A549 (cell line): ENCODE measurements around the gene POLR3GL. TPM values are rescaled to one million over a fixed set of nuclear protein-coding genes. Genes with fewer than 3 reads are reported as not detected.

Experiments
- ATAC-seq, 2 experiments: fragments of 200-7000 bp in 1 of 2; fragments of >200 bp in 1 of 2; cut with Nextera tagmentation in 1 of 2; cut with Tn5 transposase in 1 of 2; 3 replicates each; pipeline versions ENCODE4 v1.8.0 to v1.9.1; 2018 to 2020; ENCODE audit warnings: mild to moderate bottlenecking in 1 of 2, moderate library complexity in 1 of 2
- CTCF ChIA-PET: fragments of 300-600 bp; sonication (Branson Sonifier 250); formaldehyde crosslinking; extraction: SDS; loops from one replicate; lab custom pipeline; 2021; ENCODE audit warnings: antibody characterized with exemption, inconsistent platforms; lab: Yijun Ruan, JAX
- POLR2A ChIA-PET: fragments of 350-600 bp; formaldehyde crosslinking; extraction: SDS; loops from one replicate; lab custom pipeline; 2021; ENCODE audit warnings: antibody characterized with exemption, inconsistent platforms; lab: Yijun Ruan, JAX
- DNase-seq, 2 experiments: peaks; one replicate each; pipeline versions ENCODE4 v3.0.0 to v3.0.0-alpha.2; 2011 to 2016; ENCODE audit warnings: low read depth in 1 of 2, low spot score in 1 of 2
- FAIRE-seq: peaks from 2 replicates; lab custom pipeline; 2011; peaks lifted over from hg19 to GRCh38; lab: Jason Lieb, UNC
- H3K27ac ChIP-seq, 2 experiments: fragments of >200 bp; sonication (Bioruptor Twin); formaldehyde crosslinking; 3 replicates each; pipeline ENCODE4 v1.5.1; 2016 to 2017
- H3K4me1 ChIP-seq: fragments of >200 bp; sonication (Bioruptor Twin); formaldehyde crosslinking; 3 replicates; pipeline ENCODE4 v1.6.1; 2016
- H3K4me2 ChIP-seq: fragments of >200 bp; sonication (Bioruptor Twin); formaldehyde crosslinking; 3 replicates; pipeline ENCODE4 v1.6.1; 2016
- H3K4me3 ChIP-seq: fragments of >200 bp; sonication (Bioruptor Twin); formaldehyde crosslinking; 3 replicates; pipeline ENCODE4 v1.5.1; 2016
- H3K9me3 ChIP-seq: fragments of >200 bp; sonication (Bioruptor Twin); formaldehyde crosslinking; 3 replicates; pipeline ENCODE4 v1.6.1; 2016
- BHLHE40 ChIP-seq: IDR thresholded peaks from 2 replicates; pipeline ENCODE4 v1.6.1; 2012; ENCODE audit warnings: low read depth, low read length, inconsistent platforms
- CBX2 ChIP-seq: fragments of 200-600 bp; sonication (generic); IDR thresholded peaks from 2 replicates; pipeline ENCODE4 v1.6.1; 2016; ENCODE audit warnings: low read depth, mild to moderate bottlenecking, borderline replicate concordance
- EP300 ChIP-seq, 2 experiments: fragments of >200 bp; sonication (Bioruptor Twin); formaldehyde crosslinking; IDR thresholded peaks; 2 replicates in 1 of 2; 3 replicates in 1 of 2; pipeline ENCODE4 v1.6.1; 2016 to 2017
- ESRRA ChIP-seq: fragments of 150-350 bp; IDR thresholded peaks from 2 replicates; pipeline ENCODE4 v1.6.1; 2014; ENCODE audit warnings: mild to moderate bottlenecking, low read length, borderline replicate concordance
- GATA3 ChIP-seq: IDR thresholded peaks from 2 replicates; pipeline ENCODE4 v1.6.1; 2012; ENCODE audit warnings: borderline replicate concordance
- HDAC2 ChIP-seq: fragments of 200-600 bp; sonication (generic); IDR thresholded peaks from 2 replicates; pipeline ENCODE4 v1.6.1; 2016
- HOXA7 ChIP-seq: fragments of 250-450 bp; sonication (Bioruptor Pico); IDR thresholded peaks from 2 replicates; pipeline ENCODE4 v1.5.0; 2020; ENCODE audit warnings: mild to moderate bottlenecking, moderate library complexity
- JUNB ChIP-seq: fragments of >200 bp; sonication (Bioruptor Twin); formaldehyde crosslinking; IDR thresholded peaks from 2 replicates; pipeline ENCODE4 v1.6.1; 2016
- MAFK ChIP-seq: fragments of 450-650 bp; IDR thresholded peaks from 2 replicates; pipeline ENCODE4 v1.6.1; 2014; ENCODE audit not compliant: partially characterized antibody
- NFE2L2 ChIP-seq: fragments of 150-350 bp; conservative IDR thresholded peaks from 2 replicates; pipeline ENCODE4 v1.6.1; 2014; ENCODE audit warnings: low read length
- NR3C1 ChIP-seq: fragments of >200 bp; sonication (Bioruptor Twin); formaldehyde crosslinking; IDR thresholded peaks from 3 replicates; pipeline ENCODE4 v1.6.1; 2017
- PHF8 ChIP-seq: fragments of 200-600 bp; sonication (generic); IDR thresholded peaks from 2 replicates; pipeline ENCODE4 v1.6.1; 2016; ENCODE audit warnings: low read depth, mild to moderate bottlenecking, antibody characterized with exemption, moderate library complexity, borderline replicate concordance
- RAD21 ChIP-seq, 2 experiments: fragments of >200 bp in 1 of 2; sonication (Bioruptor Twin) in 1 of 2; formaldehyde crosslinking in 1 of 2; IDR thresholded peaks in 1 of 2; conservative IDR thresholded peaks in 1 of 2; 2 replicates in 1 of 2; 3 replicates in 1 of 2; pipeline ENCODE4 v1.6.1; 2012 to 2018; ENCODE audit warnings: inconsistent platforms in 1 of 2
- RFX5 ChIP-seq: fragments of 450-650 bp; IDR thresholded peaks from 2 replicates; pipeline ENCODE4 v1.7.1; 2014; ENCODE audit warnings: antibody characterized with exemption, mild to moderate bottlenecking, moderate library complexity
- SMC3 ChIP-seq: fragments of >200 bp; sonication (Bioruptor Twin); formaldehyde crosslinking; IDR thresholded peaks from 3 replicates; pipeline ENCODE4 v1.6.1; 2018; ENCODE audit warnings: inconsistent platforms
- TP53 ChIP-seq: fragments of 250-450 bp; sonication (Bioruptor Pico); IDR thresholded peaks from 2 replicates; pipeline ENCODE4 v1.5.0; 2021; ENCODE audit warnings: mild to moderate bottlenecking, moderate library complexity
- ZFP36 ChIP-seq: fragments of 450-650 bp; IDR thresholded peaks from 2 replicates; pipeline ENCODE4 v1.6.1; 2014; ENCODE audit warnings: borderline replicate concordance; ENCODE audit not compliant: partially characterized antibody
- WGBS: methylation state at CpG from one replicate; pipeline ENCODE4 v1.1.6; 2017; ENCODE audit errors: missing lambda C conversion rate; 5-methylcytosine and 5-hydroxymethylcytosine counted together
- polyA plus RNA-seq, 4 experiments: library from polyadenylated mRNA; depleted of rRNA in 3 of 4; stranded (reverse); fragments of >200 nt; fragmentation: RNase III in 1 of 4; extraction: RNeasy Plus Mini Kit Qiagen cat#74134 plus additional on column Dnase treatment in 1 of 4; gene quantifications; 2 replicates in 3 of 4; 3 replicates in 1 of 4; pipeline ENCODE4 v1.2.3, GENCODE V29; 2011 to 2017
- TF ChIP-seq, protein P1 (sequence below): fragments of 200-600 bp; sonication (generic); IDR thresholded peaks from 2 replicates; pipeline ENCODE4 v1.6.1; 2016; ENCODE audit warnings: antibody characterized with exemption, mild to moderate bottlenecking, moderate library complexity
- TF ChIP-seq, protein P2 (sequence below): fragments of 250-450 bp; sonication (Bioruptor Pico); IDR thresholded peaks from 2 replicates; pipeline ENCODE4 v1.5.0; 2020; ENCODE audit warnings: low read depth, mild to moderate bottlenecking, moderate library complexity
- TF ChIP-seq, protein P3 (sequence below): IDR thresholded peaks from 2 replicates; pipeline ENCODE4 v1.6.1; 2012
- TF ChIP-seq, protein P4 (sequence below): fragments of 250-450 bp; sonication (Bioruptor Pico); IDR thresholded peaks from 2 replicates; pipeline ENCODE4 v1.5.0; 2021; ENCODE audit warnings: mild to moderate bottlenecking, moderate library complexity, borderline replicate concordance
- TF ChIP-seq, protein P5 (sequence below): fragments of >200 bp; sonication (Bioruptor Twin); formaldehyde crosslinking; IDR thresholded peaks from 3 replicates; pipeline ENCODE4 v1.5.1; 2016

The POLR3GL gene
- polyA plus RNA-seq, 2 of the 4 experiments (the other 2 are of a cell fraction), result 12.6 to 15.7 TPM

DNA sequence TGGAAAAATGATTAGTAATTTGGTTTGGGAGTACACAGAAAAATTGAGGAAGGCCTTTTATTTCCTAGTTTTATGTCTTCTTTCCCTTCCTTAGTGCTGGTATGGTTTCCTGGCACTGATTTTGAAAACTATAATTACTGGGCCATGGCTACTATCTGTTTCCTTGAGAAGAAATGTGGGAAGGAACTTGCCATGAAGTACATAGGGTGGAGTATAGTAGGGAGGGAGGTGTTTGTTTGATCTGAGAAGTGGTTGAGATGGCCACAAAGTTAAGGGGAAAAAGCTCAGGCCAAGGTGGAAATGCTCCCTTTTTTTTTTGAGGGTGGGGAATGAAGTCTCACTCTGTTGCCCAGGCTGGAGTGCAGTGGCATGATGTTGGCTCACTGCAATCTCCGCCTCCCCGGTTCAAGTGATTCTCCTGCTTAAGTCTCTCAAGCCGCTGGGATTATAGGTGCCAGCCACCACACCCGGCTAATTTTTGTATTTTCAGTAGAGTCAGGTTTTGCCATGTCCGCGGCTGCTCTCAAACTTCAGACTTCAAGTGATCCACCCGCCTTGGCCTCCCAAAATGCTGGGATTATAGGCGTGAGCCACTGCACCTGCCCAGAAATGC is 45.7 kb downstream of the POLR3GL start:
- Histone ChIP-seq H3K4me2 (no peak overlapping the region), H3K4me1 (peaks cover 5% of the 10 kb centered on the region; the same call in 1 of the 3 replicates), H3K9me3 (no peaks in the 10 kb centered on the region), H3K27ac (no peak overlapping the region), H3K4me3 (no peak overlapping the region)
- no peak for DNase-seq
- ChIA-PET CTCF (interaction anchor here (2.5 to 21.3 kb wide), 4 partner anchors 24 to 165 kb away, joined by 7 to 566 read pairs (median 68); partner anchors contain the start of genes NUDT17 and TXNIP), POLR2A (no interaction called here)
- TF ChIP-seq HDAC2, result no peak
- TF ChIP-seq, protein P1, sequence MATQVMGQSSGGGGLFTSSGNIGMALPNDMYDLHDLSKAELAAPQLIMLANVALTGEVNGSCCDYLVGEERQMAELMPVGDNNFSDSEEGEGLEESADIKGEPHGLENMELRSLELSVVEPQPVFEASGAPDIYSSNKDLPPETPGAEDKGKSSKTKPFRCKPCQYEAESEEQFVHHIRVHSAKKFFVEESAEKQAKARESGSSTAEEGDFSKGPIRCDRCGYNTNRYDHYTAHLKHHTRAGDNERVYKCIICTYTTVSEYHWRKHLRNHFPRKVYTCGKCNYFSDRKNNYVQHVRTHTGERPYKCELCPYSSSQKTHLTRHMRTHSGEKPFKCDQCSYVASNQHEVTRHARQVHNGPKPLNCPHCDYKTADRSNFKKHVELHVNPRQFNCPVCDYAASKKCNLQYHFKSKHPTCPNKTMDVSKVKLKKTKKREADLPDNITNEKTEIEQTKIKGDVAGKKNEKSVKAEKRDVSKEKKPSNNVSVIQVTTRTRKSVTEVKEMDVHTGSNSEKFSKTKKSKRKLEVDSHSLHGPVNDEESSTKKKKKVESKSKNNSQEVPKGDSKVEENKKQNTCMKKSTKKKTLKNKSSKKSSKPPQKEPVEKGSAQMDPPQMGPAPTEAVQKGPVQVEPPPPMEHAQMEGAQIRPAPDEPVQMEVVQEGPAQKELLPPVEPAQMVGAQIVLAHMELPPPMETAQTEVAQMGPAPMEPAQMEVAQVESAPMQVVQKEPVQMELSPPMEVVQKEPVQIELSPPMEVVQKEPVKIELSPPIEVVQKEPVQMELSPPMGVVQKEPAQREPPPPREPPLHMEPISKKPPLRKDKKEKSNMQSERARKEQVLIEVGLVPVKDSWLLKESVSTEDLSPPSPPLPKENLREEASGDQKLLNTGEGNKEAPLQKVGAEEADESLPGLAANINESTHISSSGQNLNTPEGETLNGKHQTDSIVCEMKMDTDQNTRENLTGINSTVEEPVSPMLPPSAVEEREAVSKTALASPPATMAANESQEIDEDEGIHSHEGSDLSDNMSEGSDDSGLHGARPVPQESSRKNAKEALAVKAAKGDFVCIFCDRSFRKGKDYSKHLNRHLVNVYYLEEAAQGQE, result no peak
- TF ChIP-seq NR3C1, result no peak
- no peak for TF ChIP-seq EP300 (IDR thresholded peaks at IDR 0.05)
- TF ChIP-seq GATA3, result no peak
- no peak for TF ChIP-seq ESRRA
- TF ChIP-seq MAFK, result no peak
- no peak for TF ChIP-seq JUNB
- no peak for TF ChIP-seq ZFP36
- TF ChIP-seq, protein P2, sequence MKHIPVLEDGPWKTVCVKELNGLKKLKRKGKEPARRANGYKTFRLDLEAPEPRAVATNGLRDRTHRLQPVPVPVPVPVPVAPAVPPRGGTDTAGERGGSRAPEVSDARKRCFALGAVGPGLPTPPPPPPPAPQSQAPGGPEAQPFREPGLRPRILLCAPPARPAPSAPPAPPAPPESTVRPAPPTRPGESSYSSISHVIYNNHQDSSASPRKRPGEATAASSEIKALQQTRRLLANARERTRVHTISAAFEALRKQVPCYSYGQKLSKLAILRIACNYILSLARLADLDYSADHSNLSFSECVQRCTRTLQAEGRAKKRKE, result no peak
- no peak for TF ChIP-seq BHLHE40
- TF ChIP-seq, protein P3, sequence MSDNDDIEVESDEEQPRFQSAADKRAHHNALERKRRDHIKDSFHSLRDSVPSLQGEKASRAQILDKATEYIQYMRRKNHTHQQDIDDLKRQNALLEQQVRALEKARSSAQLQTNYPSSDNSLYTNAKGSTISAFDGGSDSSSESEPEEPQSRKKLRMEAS, result no peak
- TF ChIP-seq RFX5, result no peak
- TF ChIP-seq PHF8, result no peak
- TF ChIP-seq, protein P4, sequence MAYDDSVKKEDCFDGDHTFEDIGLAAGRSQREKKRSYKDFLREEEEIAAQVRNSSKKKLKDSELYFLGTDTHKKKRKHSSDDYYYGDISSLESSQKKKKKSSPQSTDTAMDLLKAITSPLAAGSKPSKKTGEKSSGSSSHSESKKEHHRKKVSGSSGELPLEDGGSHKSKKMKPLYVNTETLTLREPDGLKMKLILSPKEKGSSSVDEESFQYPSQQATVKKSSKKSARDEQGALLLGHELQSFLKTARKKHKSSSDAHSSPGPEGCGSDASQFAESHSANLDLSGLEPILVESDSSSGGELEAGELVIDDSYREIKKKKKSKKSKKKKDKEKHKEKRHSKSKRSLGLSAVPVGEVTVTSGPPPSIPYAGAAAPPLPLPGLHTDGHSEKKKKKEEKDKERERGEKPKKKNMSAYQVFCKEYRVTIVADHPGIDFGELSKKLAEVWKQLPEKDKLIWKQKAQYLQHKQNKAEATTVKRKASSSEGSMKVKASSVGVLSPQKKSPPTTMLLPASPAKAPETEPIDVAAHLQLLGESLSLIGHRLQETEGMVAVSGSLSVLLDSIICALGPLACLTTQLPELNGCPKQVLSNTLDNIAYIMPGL (CRISPR knock-in tag), result no peak
- WGBS, result 90% methylated on average over 8 of the region's 8 CpGs
- ATAC-seq, result no peak
- no peak for FAIRE-seq

DNA sequence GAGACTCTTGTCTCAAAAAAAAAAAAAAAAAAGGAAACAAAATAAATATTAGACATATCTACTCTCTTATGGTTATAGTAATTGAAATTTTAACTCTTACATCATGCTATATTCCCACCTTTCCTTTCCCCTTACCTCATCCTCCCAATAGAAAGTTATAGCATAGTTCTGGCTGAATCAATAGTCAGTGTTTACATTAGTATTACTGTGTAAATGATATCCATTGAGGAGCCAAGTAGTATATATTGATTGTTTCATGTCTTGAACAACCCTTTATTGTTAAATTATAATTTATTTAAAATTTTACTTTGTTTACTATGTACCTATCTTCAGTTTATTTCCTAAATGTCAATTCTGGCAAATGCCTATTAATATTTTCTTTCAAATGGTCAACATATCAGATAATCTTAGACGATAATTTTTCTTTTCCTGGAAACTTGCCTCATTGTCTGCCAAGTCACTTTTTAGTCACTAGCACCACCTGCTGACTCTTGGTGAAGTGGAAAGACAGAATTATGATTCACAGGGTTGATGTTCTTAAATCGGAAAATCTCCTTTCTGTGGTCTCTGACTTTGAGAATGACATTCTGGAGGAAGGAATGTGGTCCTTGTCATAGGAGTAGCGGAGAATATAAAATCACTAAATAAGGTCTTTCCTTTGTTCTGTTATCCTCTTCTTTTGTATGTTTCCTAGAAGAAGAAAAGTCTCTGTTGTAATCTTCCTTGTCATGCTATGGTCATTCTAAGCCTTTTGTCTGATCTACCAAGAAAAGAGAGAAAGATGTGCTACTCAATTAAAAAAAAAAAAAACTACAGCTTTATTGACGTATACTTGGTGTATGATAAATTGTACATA is 48.4 kb downstream of the POLR3GL start:
- peak overlapping the region; percentile 13; the same call in 1 of the 3 replicates for H3K4me2 ChIP-seq
- peaks cover 3% of the 10 kb centered on the region; the same call in 1 of the 3 replicates for H3K4me1 ChIP-seq
- H3K27ac ChIP-seq, result no peak overlapping the region
- peak; percentile 54 for FAIRE-seq
- peak; percentile 70 to 83; a peak in 5 of 6 replicates for ATAC-seq
- TF ChIP-seq SMC3 (peak; percentile 80), CBX2 (no peak), RAD21 (conservative IDR thresholded peaks at IDR 0.05 in 1 of 2, IDR thresholded peaks at IDR 0.05 in 1 of 2) (peak; percentile 93 to 96), TP53 (CRISPR knock-in tag) (no peak), HOXA7 (no peak), NFE2L2 (no peak)
- TF ChIP-seq, protein P5, sequence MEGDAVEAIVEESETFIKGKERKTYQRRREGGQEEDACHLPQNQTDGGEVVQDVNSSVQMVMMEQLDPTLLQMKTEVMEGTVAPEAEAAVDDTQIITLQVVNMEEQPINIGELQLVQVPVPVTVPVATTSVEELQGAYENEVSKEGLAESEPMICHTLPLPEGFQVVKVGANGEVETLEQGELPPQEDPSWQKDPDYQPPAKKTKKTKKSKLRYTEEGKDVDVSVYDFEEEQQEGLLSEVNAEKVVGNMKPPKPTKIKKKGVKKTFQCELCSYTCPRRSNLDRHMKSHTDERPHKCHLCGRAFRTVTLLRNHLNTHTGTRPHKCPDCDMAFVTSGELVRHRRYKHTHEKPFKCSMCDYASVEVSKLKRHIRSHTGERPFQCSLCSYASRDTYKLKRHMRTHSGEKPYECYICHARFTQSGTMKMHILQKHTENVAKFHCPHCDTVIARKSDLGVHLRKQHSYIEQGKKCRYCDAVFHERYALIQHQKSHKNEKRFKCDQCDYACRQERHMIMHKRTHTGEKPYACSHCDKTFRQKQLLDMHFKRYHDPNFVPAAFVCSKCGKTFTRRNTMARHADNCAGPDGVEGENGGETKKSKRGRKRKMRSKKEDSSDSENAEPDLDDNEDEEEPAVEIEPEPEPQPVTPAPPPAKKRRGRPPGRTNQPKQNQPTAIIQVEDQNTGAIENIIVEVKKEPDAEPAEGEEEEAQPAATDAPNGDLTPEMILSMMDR, result peak; percentile 96
- WGBS, result 1% methylated on average over 4 of the region's 4 CpGs
- no peak overlapping the region for H3K4me3 ChIP-seq
- ChIA-PET CTCF (interaction anchor here (0.6 to 21.3 kb wide), 14 partner anchors 9 to 185 kb away, joined by 3 to 566 read pairs (median 4); partner anchors contain the start of genes HJV, LIX1L, NUDT17 and TXNIP), POLR2A (no interaction called here)
- no peaks in the 10 kb centered on the region for H3K9me3 ChIP-seq
- peak; percentile 69 to 82 for DNase-seq
